Epithelial cell of esophagus (primary cell): Measurements from ENCODE around the gene P2RY11.
A peak's percentile ranks its signal among the peaks of the same experiment; 100 is the strongest.

Experiments
- DNase-seq: peaks from one replicate; pipeline ENCODE4 v3.0.0; 2010; ENCODE audit warnings: low read depth
- H3K4me3 ChIP-seq: 2 replicates; pipeline ENCODE4 v1.5.1; 2011; ENCODE audit warnings: mild to moderate bottlenecking, low read length, control low read depth
- CTCF ChIP-seq: IDR thresholded peaks from 2 replicates; pipeline ENCODE4 v1.5.1; 2011; ENCODE audit warnings: low read depth, mild to moderate bottlenecking, low read length, control low read depth, inconsistent platforms; ENCODE audit not compliant: insufficient read depth; ENCODE audit errors: missing control alignments

The P2RY11 gene

DNA sequence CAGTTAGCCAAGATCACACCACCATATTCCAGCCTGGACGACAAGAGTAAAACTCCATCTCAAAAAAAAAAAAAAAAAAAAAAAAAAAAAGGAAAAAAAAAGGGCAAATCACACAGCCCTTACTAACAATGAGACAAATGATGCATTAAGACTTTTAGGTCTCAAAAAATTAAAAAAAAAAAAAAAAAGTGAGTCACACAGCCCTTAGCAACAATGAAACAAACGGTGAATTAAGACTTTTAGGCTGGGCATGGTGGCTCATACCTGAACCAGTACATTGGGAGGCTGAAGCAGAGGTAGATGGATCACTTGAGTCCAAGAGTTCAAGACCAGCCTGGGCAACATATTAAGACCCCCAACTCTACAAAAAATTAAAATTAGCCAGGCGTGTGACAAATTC is 40.6 kb downstream of the P2RY11 start:
- DNase-seq, result no peak
- no peak overlapping the region for H3K4me3 ChIP-seq
- no peak for TF ChIP-seq CTCF

DNA sequence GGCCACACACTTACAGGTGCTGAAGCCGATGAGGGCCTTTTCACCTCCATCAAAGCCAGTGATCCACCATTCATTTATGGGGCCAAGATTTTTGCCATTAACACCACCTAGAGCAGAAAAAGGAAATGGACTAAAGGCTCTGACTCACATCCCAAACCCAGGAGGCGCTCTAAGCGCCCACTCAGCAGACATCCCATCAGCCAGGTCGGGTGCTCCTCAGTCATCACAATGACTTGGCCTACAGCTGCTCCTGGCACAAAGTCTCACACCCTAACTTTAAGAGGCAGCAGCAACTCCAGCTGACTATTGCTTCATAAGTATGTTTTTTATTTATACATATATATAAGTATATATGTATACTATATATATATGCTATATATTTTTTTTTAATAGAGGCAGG is 44.3 kb downstream of the P2RY11 start:
- no peak for TF ChIP-seq CTCF

DNA sequence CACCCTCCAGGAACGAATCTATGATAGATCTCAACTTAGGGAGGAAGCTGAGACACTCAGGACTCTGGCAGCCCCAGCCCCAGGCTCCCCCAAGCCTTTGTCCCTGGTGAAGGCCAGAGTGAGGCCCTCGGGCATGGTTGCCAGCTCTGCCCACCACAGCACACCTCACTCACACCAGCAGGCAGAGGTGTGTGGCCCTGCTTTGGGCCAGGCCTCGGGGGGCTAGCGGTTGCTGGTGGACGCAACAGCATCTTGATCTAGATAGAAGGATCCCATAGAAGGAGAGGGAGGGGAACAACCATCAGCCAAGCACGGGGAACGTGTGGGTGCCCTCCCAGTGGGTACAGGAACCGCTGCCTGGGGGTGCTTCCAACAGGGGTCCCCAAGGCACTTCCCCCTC is 46.6 kb downstream of the P2RY11 start:
- no peak for DNase-seq
- no peak overlapping the region for H3K4me3 ChIP-seq
- no peak for TF ChIP-seq CTCF

More for the DNA sequence above, 44.3 kb downstream of the P2RY11 start:
- DNase-seq, result peak; percentile 43
- no peak overlapping the region for H3K4me3 ChIP-seq

DNA sequence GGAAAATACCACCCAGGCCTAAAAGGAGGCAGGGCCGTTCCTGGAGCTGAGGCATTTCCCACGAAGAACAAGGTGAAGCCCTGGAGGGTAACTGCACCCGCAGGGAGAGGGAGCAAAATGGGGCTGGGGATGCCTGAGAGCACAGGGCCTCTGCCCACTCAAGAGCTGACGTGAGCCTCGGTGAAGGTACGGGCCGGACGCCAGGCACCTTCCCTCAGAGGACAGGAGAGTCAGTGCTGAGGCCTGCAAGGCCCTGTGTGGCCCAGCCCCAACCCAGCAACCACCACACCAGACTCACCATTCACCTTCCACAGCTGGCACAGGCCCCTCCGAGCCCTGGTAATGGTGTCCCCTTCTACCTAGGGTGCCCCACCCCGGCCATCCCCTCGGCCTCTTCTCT is 47.0 kb downstream of the P2RY11 start:
- TF ChIP-seq CTCF, result no peak
- H3K4me3 ChIP-seq, result no peak overlapping the region
- DNase-seq, result no peak

DNA sequence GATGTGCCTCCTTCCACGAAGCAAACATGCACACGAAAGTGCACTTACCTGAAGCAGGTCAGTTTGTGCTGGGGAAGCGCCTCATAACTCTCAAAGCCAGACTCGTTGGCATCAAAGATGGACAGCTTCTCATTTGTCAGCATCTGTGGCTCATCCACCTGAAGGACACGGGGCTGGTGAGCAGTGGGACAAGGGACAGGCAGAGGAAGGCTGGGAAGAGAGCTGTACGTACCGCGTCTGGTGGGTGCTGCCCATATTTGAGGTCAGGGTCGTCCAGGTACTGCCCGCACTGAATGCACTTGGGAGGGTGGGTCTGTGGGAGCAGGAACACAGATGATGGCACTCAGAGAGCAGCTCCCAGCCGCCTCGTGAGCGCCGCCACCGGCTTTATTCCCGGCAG is 48.1 kb downstream of the P2RY11 start:
- no peak overlapping the region for H3K4me3 ChIP-seq
- TF ChIP-seq CTCF, result no peak
- DNase-seq, result no peak

DNA sequence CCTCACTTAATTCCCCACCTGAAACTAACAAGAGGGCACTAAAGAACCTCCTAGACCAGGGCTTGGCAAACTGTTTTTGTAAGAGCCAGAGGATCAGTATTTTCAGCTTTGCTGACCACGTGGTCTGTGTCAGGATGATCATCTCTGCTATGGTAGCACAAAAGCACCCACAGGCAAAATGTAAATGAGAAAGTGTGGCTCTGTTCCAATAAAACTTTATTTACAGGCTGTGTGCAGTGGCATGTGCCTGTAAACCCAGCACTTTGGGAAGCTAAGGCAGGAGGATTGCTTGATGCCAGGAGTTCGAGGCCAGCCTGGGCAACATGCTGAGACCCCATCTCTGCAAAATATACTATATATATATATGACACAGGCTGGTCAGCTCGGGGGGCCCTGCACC is 52.0 kb downstream of the P2RY11 start:
- no peak for TF ChIP-seq CTCF
- no peak overlapping the region for H3K4me3 ChIP-seq
- DNase-seq, result no peak
